Mesodermal cell (in vitro differentiated cells): ENCODE results near the gene HSPB1.
"Not testable (repeated sequence)": the region's sequence is repeated elsewhere in the genome, so short reads cannot be mapped to it uniquely, and the experiment has no call there.

Experiments
- H3K27ac ChIP-seq: 2 replicates; pipeline ENCODE4 v1.7.0; 2013; ENCODE audit warnings: mild to moderate bottlenecking, low read depth, low read length, moderate library complexity; ENCODE audit not compliant: severe bottlenecking
- H3K36me3 ChIP-seq: 2 replicates; pipeline ENCODE4 v1.7.1; 2013; ENCODE audit warnings: mild to moderate bottlenecking, low read length, moderate library complexity; ENCODE audit not compliant: control insufficient read depth, insufficient read depth
- H3K4me1 ChIP-seq: one replicate; pipeline ENCODE4 v1.7.1; 2013; ENCODE audit warnings: mild to moderate bottlenecking, low read length; ENCODE audit not compliant: insufficient read depth, control insufficient read depth, poor library complexity, severe bottlenecking
- H3K4me3 ChIP-seq: 2 replicates; pipeline ENCODE4 v1.7.0; 2013; ENCODE audit warnings: low read length, control low read depth, mild to moderate bottlenecking; ENCODE audit not compliant: insufficient read depth, poor library complexity, severe bottlenecking; ENCODE audit errors: extremely low read depth
- H3K9me3 ChIP-seq: 2 replicates; pipeline ENCODE4 v1.7.1; 2013; ENCODE audit warnings: mild to moderate bottlenecking, low read length, moderate library complexity; ENCODE audit not compliant: control insufficient read depth
- WGBS, 2 experiments: methylation state at CpG; one replicate each; pipeline ENCODE4 v1.1.5; 2013; ENCODE audit warnings: missing lambda C conversion rate in 2 of 2; ENCODE audit not compliant: insufficient coverage in 2 of 2; 5-methylcytosine and 5-hydroxymethylcytosine counted together

Gene HSPB1

DNA sequence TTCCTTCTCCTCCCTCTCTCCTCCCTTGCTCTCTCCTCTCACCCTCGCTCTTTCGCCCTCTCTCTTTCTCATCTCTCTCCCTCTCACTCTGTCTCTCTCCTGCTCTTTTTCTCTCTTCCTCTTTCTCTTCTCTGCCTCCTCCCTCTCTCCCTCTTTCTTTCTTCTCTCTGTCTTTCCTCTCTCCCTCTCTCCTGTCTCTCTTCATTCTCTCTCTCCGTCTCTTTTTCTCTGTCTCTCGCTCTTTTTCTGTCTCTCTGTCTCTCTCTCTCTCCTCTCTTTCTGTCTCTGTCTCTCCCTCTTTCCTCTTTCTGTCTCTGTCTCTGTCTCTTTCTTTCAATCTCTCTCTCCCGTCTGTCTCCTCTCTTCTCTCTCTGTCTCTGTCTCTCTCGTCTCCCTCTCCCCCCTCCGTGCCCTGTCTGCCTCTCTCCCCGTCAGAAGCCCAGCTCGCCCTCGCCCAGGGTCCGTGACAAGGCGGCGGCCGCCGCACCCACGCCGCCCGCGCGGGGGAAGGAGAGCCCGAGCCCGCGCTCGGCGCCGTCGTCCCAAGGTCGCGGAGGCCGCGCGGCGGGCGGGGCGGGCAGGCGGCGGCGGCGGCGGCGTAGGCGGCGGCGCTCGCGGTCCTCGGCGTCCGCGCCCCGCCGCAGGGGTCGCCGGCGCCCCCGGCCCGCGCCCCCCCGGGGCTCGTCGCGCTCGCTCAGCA, 21.3 kb upstream of the HSPB1 start:
- peak overlapping the region; percentile 43 for H3K4me3 ChIP-seq
- no peaks in the 10 kb centered on the region for H3K36me3 ChIP-seq
- H3K27ac ChIP-seq, result no peak overlapping the region
- peaks cover 3% of the 10 kb centered on the region for H3K4me1 ChIP-seq
- 2% methylated on average over 21 to 44 of the region's 63 CpGs for WGBS, 2 experiments
- H3K9me3 ChIP-seq, result no peaks in the 10 kb centered on the region

DNA sequence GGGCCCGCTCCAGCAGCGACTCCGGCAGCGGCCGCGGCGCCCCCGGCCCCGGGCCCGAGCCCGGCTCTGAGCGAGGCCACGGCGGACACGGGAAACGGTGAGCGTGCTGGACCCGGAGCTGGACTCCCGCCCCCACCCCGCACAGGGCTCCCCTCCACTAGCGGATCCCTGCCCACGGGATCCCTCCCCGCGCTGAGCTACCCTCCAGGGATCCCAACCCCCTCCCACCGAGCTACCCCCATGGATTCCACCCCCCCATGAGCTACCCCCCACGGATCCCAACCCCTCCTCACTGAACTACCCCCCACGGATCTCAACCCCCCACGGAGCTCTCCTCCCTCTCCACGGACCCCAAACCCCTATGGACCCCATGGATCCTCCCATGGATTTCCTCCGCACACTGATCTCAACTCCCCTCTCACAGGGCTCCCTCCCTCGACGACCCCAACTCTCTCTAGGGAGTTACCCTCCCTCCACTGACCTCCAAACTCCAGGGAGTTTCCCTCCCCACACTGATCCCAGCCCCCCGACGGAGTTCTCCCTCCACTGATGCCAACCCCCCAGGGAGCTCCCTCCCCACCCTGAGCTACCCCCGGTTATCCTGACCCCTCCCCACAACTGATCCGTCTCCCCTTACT, 20.6 kb upstream of the HSPB1 start:
- 1% methylated on average over 16 to 30 of the region's 36 CpGs for WGBS, 2 experiments
- peak overlapping the region; percentile 43 for H3K4me3 ChIP-seq

DNA sequence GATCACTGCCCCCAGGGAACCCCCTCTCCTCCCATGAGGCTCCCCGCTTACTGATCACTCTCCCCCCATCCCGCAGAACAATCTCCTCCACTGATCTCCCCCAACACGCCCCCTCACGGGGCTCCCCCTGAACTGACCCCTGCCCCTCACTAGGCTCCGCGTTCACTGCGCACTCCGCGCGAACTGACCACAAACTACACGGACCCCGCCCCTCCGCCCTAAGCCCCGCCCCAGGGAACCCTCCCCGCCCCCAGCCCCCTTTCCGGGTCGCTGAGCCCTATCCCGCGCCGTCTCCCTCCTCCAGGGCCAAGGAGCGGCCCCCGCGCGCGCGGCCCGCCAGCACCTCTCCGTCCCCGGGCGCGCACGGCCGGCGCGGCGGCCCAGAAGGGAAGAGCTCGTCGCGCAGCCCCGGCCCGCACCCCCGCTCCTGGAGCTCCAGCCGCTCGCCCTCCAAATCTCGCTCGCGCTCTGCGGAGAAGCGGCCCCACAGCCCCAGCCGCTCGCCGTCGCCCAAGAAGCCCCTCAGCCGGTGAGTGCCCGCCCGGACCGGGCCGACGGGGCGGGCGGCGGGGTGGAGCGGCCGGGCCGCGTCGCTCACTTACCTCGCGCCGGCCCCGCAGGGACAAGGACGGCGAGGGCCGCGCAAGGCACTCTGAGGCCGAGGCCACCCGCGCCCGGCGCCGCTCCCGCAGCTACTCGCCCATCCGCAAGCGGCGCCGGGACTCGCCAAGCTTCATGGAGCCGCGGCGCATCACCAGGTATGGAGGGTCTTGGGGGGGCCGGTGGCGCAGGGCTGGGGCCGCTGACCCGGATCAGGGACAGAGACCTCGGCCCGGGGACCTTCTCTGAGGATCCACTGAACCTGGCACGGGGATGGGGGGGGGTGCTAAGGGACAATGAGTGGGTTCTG, 19.9 kb upstream of the HSPB1 start:
- Histone ChIP-seq H3K9me3 (no peaks in the 10 kb centered on the region), H3K36me3 (no peaks in the 10 kb centered on the region), H3K27ac (no peak overlapping the region), H3K4me3 (peak overlapping the region; percentile 43), H3K4me1 (peaks cover 7% of the 10 kb centered on the region)
- WGBS, 2 experiments, result 1% methylated on average over 52 to 71 of the region's 98 CpGs

More for the DNA sequence above, 20.6 kb upstream of the HSPB1 start:
- no peaks in the 10 kb centered on the region for H3K9me3 ChIP-seq
- H3K4me1 ChIP-seq, result peaks cover 3% of the 10 kb centered on the region
- H3K27ac ChIP-seq, result no peak overlapping the region
- no peaks in the 10 kb centered on the region for H3K36me3 ChIP-seq

DNA sequence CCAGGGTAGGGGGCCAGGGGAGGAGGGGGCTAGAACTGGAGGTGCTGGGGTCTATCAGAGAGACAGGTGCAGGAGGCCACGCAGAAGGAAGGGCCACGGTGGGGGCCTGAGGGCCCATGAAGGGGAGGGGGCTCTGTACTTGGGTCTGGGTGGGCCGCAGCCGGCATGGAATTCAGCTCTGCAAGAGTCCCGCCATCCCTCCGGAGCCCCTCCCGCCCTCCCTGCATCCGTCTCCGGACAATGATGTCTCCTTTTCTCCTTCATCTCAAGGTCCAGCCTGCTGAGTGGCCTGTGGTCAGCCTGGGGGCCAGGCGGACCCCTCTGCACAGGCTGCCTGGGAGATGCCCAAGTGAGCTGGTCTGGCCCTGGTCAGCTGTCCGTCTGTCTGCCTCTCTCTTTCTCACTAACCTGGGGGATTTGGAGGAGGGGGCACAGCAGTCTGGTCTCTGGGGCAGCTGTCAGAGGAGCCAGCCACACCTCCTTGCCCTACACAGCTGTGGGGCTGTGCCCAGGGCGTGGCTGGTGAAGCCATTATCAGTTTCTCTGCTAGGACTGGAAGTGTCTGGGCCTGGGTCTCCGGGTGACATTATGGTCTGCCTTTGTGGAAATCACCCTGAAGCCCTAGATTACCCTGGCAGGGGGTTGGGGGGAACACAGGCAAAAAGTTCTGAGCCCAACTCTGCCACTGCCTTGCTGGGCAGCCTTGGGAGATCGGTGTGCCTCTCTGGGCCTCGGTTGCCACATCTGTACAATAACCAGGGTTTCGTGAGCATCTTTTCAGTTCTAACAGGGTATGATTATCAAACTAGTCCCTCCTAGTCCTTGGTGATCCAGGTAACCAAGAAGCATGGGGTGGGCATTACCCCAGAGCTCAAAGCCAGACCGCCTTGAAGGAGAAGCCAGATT, 19.0 kb upstream of the HSPB1 start:
- Histone ChIP-seq H3K27ac (no peak overlapping the region), H3K9me3 (no peaks in the 10 kb centered on the region), H3K4me1 (peaks cover 7% of the 10 kb centered on the region), H3K4me3 (peak overlapping the region; percentile 43), H3K36me3 (no peaks in the 10 kb centered on the region)
- 57 to 60% methylated on average over 9 to 10 of the region's 17 CpGs for WGBS, 2 experiments

DNA sequence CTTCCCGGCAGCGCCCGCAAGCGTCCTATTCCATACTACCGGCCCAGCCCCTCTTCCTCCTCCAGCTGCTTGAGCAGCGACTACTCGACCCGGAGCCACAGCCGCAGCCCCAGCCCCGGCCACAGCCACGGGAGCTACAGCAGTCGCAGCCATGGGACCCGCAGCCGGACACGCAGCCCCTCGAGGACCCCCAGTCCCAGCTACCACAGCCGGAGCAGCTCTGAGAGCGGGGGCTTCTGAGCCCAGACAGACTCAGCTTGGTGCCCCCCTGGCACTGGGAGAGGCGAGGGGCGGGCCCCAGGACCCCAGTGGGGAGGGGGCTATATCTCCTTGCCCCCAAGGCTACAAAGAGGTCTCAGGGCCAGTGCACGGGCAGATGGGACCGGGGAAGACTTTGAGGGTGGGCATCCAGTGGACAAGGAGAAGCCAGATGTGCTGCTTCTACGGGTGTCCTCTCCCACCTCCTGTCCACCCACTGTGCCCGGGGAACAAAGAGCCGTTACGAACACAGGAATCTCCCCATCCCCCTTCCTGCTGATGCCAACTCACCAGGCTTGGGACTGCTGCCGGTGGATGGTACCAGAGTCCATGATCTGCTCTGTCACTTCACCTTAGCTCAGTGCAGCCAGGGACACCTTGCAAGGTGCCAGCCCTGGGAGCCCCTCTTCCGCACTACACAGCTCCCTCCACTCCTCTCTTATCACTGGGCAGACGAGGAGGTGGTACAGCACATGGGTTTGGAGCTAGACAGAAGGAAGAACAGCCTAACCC, 16.7 kb upstream of the HSPB1 start:
- Histone ChIP-seq H3K9me3 (no peaks in the 10 kb centered on the region), H3K27ac (no peak overlapping the region), H3K36me3 (no peaks in the 10 kb centered on the region), H3K4me1 (peaks cover 12% of the 10 kb centered on the region), H3K4me3 (no peak overlapping the region)
- WGBS, 2 experiments, result 93 to 96% methylated on average over 23 to 26 of the region's 29 CpGs

DNA sequence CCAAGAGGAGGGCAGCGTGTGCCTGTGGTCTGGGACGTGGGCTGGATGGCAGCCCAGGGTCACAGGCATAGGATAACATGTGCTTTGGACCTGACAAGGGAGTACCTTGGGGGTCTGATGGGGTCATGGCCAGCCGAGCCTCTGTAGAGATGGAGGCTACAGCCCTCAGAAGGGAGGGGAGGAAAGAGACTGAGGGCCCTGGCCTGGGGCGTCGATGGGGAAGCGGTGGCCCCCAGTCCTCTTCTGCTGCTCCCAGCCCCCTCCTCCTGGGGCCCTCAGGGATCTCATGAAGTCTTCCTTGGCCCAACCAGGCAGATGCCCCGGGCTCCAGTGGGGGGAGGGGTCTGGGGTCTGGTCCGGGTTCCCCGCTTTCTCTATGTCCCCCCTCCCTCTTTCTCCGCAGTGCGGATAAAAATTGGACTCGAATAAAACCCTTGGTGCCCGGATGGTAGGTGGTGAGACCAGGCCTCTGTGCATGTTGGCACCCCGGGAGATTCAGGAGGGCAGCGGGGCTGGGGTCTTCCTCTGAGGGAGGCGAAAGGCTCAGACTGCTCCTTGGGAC, 15.6 kb upstream of the HSPB1 start:
- Histone ChIP-seq H3K9me3 (no peaks in the 10 kb centered on the region), H3K27ac (no peak overlapping the region), H3K36me3 (no peaks in the 10 kb centered on the region), H3K4me1 (peaks cover 17% of the 10 kb centered on the region), H3K4me3 (no peak overlapping the region)
- WGBS, 2 experiments, result 91 to 92% methylated on average over 7 to 9 of the region's 16 CpGs

DNA sequence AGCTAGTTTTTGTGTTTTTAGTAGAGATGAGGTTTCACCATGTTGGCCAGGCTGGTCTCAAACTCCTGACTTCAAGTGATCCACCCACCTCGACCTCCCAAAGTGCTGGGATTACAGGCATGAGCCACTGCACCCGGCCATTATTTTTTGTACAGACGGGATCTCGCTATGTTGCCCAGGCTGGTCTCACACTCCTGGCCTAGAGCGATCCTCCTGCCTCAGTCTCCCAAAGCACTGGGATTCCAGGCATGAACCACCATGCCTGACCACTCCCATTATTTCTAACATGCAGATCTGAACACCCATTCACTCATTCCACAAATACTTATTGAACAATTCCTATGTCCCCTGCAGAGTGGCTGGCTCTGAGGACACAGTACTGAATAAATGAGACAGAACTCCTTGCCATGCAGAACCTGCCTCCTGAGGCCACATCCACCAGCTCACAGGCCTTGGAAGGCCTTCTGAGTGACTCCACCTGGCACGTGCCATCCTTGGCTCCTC, 11.6 kb upstream of the HSPB1 start:
- WGBS, 2 experiments, result 92 to 94% methylated on average over 6 of the region's 6 CpGs
- H3K4me3 ChIP-seq, H3K9me3 ChIP-seq, H3K36me3 ChIP-seq: not testable (repeated sequence)
- Histone ChIP-seq H3K4me1 (peaks cover 38% of the 10 kb centered on the region), H3K27ac (peak overlapping the region; percentile 92)

DNA sequence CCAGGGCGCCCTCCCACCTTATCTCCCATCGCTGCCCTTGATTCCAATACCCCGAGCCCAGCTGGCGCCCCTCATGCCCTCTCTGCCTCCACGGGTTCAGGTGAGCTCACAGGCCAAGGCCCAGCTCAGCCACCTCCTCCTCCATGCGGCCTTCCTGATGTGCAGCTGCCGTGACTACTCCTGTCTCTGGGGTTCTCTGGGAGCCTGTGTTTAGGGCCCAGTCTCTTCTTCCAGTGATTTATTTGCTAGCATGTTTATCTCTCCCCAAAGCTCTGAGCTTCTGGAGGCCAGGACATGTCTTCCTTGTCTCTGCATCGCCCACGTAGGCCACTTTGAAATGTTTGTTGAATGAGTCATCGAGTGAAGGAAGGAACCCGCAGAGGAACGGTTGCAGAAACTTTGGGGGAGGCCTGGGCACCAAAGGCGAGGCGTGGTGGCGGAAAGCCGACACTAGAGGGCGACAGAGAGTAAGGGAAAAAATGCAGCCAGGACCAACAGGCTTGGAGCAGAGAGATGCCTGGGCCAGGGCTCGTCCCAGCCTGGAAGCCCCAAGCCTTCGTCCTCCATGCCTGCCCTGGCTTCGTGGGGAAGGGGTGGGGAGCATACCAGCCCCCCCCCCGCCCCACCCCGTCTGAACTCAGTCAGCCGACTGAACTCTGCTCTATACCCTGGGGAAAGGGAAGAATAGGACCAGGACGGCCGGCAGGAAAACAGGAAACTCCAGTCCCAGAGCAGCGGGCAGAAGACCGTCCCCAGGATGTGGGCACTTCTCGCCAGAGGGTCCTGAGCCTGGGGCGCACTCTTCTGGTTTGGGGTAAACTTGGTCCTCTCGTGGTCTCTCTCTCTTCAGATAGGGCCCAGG, 10.9 kb upstream of the HSPB1 start:
- Histone ChIP-seq H3K4me1 (peaks cover 38% of the 10 kb centered on the region), H3K4me3 (no peak overlapping the region), H3K36me3 (no peaks in the 10 kb centered on the region), H3K27ac (peak overlapping the region; percentile 92), H3K9me3 (no peaks in the 10 kb centered on the region)
- WGBS, 2 experiments, result 35 to 38% methylated on average over 23 to 26 of the region's 30 CpGs

DNA sequence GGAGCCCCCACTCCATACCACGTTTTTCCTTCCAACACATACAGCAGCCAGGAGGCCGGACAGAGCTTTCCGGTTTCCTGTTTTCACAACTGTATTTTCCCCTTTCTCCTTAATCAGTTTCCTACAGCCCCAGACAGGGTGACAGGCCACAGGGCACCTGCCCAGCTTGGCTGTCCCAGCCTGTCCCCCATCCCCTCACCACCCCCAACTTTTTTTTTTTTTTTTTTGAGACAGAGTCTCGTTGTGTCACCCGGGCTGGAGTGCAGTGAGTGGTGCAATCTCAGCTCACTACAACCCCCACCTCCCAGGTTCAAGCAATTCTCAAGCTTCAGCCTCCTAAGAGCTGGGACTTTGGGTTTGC, 10.3 kb upstream of the HSPB1 start:
- WGBS, 2 experiments, result 65 to 72% methylated on average over 3 to 4 of the region's 5 CpGs
- Histone ChIP-seq H3K27ac (peak overlapping the region; percentile 92), H3K4me1 (peaks cover 37% of the 10 kb centered on the region), H3K9me3 (no peaks in the 10 kb centered on the region), H3K36me3 (no peaks in the 10 kb centered on the region), H3K4me3 (no peak overlapping the region)
